WTC11 (cell line): ENCODE results near the gene DHRSX. TPM values are rescaled to one million over a fixed set of nuclear protein-coding genes. Genes with fewer than 3 reads are reported as not detected.

ENCODE experiments used
- ATAC-seq: fragments of 200-7000 bp; cut with Tn5 transposase; 2 replicates; pipeline ENCODE4 v1.10.0; 2021; ENCODE audit warnings: mild to moderate bottlenecking, moderate library complexity
- CTCF ChIA-PET: fragments of 300-600 bp; sonication (Branson Sonifier 250); formaldehyde crosslinking; loops from one replicate; lab custom pipeline; 2021; ENCODE audit warnings: antibody characterized with exemption; lab: Charles Lee
- POLR2A ChIA-PET: fragments of 350-600 bp; sonication (Branson Sonifier 250); formaldehyde crosslinking; loops from one replicate; lab custom pipeline; 2021; ENCODE audit warnings: antibody characterized with exemption; lab: Charles Lee
- DNase-seq: peaks from one replicate; pipeline ENCODE4 v3.0.0; 2021; ENCODE audit warnings: low spot score
- H3K27ac Mint-ChIP-seq: 2 replicates; pipeline ENCODE4 v1.8.0; 2021; ENCODE audit warnings: mixed read lengths
- H3K27me3 Mint-ChIP-seq: 2 replicates; pipeline ENCODE4 v1.8.0; 2021; ENCODE audit warnings: low read depth, mild to moderate bottlenecking, moderate library complexity, mixed read lengths
- H3K36me3 Mint-ChIP-seq: 2 replicates; pipeline ENCODE4 v1.8.0; 2021; ENCODE audit warnings: mixed read lengths
- H3K4me1 Mint-ChIP-seq: 2 replicates; pipeline ENCODE4 v1.8.0; 2022; ENCODE audit warnings: mixed read lengths
- H3K4me3 Mint-ChIP-seq: 2 replicates; pipeline ENCODE4 v1.8.0; 2021; ENCODE audit warnings: mild to moderate bottlenecking, moderate library complexity, mixed read lengths
- H3K9me3 Mint-ChIP-seq: 2 replicates; pipeline ENCODE4 v1.8.0; 2021; ENCODE audit warnings: mixed read lengths
- ARID4B ChIP-seq: sonication (generic); formaldehyde crosslinking; IDR thresholded peaks from 2 replicates; pipeline ENCODE4 v1.8.0; 2023; ENCODE audit warnings: missing genetic modification reagents, mild to moderate bottlenecking, borderline replicate concordance
- ATF1 ChIP-seq: sonication (generic); formaldehyde crosslinking; IDR thresholded peaks from 2 replicates; pipeline ENCODE4 v1.8.1; 2023; ENCODE audit warnings: mild to moderate bottlenecking, moderate library complexity, missing genetic modification reagents
- CREB1 ChIP-seq: sonication (generic); formaldehyde crosslinking; IDR thresholded peaks from 2 replicates; pipeline ENCODE4 v1.8.0; 2023; ENCODE audit warnings: mild to moderate bottlenecking, missing genetic modification reagents
- E2F4 ChIP-seq: sonication (generic); formaldehyde crosslinking; IDR thresholded peaks from 2 replicates; pipeline ENCODE4 v1.8.1; 2022; ENCODE audit warnings: low read depth, mild to moderate bottlenecking, moderate library complexity, missing genetic modification reagents, borderline replicate concordance
- ELF4 ChIP-seq: sonication (generic); formaldehyde crosslinking; IDR thresholded peaks from 2 replicates; pipeline ENCODE4 v1.8.1; 2022; ENCODE audit warnings: low read depth, mild to moderate bottlenecking, moderate library complexity, missing genetic modification reagents
- GRHL2 ChIP-seq: fragments of 250-450 bp; sonication (Bioruptor Pico); IDR thresholded peaks from 2 replicates; pipeline ENCODE4 v1.8.0; 2022; ENCODE audit warnings: mild to moderate bottlenecking, moderate library complexity; ENCODE audit not compliant: insufficient replicate concordance, severe bottlenecking
- HMGXB4 ChIP-seq: sonication (generic); formaldehyde crosslinking; IDR thresholded peaks from 2 replicates; pipeline ENCODE4 v1.8.1; 2023; ENCODE audit warnings: mild to moderate bottlenecking, moderate library complexity, missing genetic modification reagents
- IRF2 ChIP-seq: sonication (generic); formaldehyde crosslinking; IDR thresholded peaks from 2 replicates; pipeline ENCODE4 v1.8.0; 2022; ENCODE audit warnings: low read depth, missing genetic modification reagents, borderline replicate concordance
- MLX ChIP-seq: sonication (generic); formaldehyde crosslinking; IDR thresholded peaks from 2 replicates; pipeline ENCODE4 v1.8.1; 2023; ENCODE audit warnings: mild to moderate bottlenecking, missing genetic modification reagents, moderate library complexity
- NFATC4 ChIP-seq: fragments of 250-450 bp; sonication (Bioruptor Pico); IDR thresholded peaks from 2 replicates; pipeline ENCODE4 v1.9.0; 2021; ENCODE audit warnings: mild to moderate bottlenecking
- PREB ChIP-seq: sonication (generic); formaldehyde crosslinking; IDR thresholded peaks from 2 replicates; pipeline ENCODE4 v1.8.1; 2022; ENCODE audit warnings: mild to moderate bottlenecking, missing genetic modification reagents, moderate library complexity, borderline replicate concordance
- PRRX2 ChIP-seq: fragments of 250-450 bp; sonication (Bioruptor Pico); IDR thresholded peaks from 2 replicates; pipeline ENCODE4 v1.8.0; 2021; ENCODE audit warnings: mild to moderate bottlenecking
- SMAD4 ChIP-seq: sonication (generic); formaldehyde crosslinking; IDR thresholded peaks from 2 replicates; pipeline ENCODE4 v1.8.0; 2022; ENCODE audit warnings: mild to moderate bottlenecking, missing genetic modification reagents
- TCF7 ChIP-seq: sonication (generic); formaldehyde crosslinking; IDR thresholded peaks from 2 replicates; pipeline ENCODE4 v1.8.0; 2022; ENCODE audit warnings: mild to moderate bottlenecking, low read depth, missing genetic modification reagents, moderate library complexity
- TEAD4 ChIP-seq: sonication (generic); formaldehyde crosslinking; IDR thresholded peaks from 2 replicates; pipeline ENCODE4 v1.8.0; 2022; ENCODE audit warnings: mild to moderate bottlenecking, missing genetic modification reagents
- TP53 ChIP-seq: sonication (generic); formaldehyde crosslinking; IDR thresholded peaks from 2 replicates; pipeline ENCODE4 v1.8.1; 2023; ENCODE audit warnings: mild to moderate bottlenecking, missing genetic modification reagents
- ZMAT4 ChIP-seq: fragments of 250-450 bp; sonication (Bioruptor Pico); IDR thresholded peaks from 2 replicates; pipeline ENCODE4 v1.9.0; 2021; ENCODE audit warnings: mild to moderate bottlenecking
- ZNF232 ChIP-seq: sonication (generic); formaldehyde crosslinking; IDR thresholded peaks from 2 replicates; pipeline ENCODE4 v1.8.0; 2022; ENCODE audit warnings: mild to moderate bottlenecking, missing genetic modification reagents
- total RNA-seq: library from RNA; stranded (reverse); gene quantifications from 3 replicates; pipeline ENCODE4 v1.2.3, GENCODE V29; 2021
- TF ChIP-seq, protein P1 (sequence below): sonication (generic); formaldehyde crosslinking; IDR thresholded peaks from 2 replicates; pipeline ENCODE4 v1.8.0; 2022; ENCODE audit warnings: mild to moderate bottlenecking, missing genetic modification reagents
- TF ChIP-seq, protein P2 (sequence below): fragments of 250-450 bp; sonication (Bioruptor Pico); IDR thresholded peaks from 2 replicates; pipeline ENCODE4 v1.9.0; 2021; ENCODE audit warnings: mild to moderate bottlenecking

DHRSX gene
- total RNA-seq, 1 experiment from 2014 or later: 28.2 TPM

DNA sequence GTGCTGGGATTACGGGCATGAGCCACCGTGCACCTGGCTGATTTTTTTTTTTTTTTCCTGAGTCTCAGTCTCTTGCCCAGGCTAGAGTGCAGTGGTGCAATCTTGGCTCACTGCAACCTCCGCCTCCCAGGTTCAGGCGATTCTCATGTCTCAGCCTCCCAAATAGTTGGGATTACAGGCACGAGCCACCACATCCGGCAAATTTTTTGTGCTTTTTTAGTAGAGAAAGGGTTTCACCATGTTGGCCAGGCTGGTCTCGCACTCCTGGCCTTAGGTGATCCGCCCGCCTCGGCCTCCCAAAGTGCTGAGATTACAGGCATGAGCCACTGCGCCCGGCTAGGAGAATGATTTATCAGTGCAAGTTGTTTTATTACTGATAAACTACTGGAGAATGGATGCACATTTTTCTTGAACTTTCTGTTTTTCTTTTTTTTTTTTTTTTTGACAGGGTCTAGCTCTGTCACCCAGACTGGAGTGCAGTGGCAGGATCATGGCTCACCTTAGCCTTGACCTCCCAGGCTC, 39.7 kb upstream of the DHRSX start:
- Mint-ChIP-seq H3K4me1 (peaks cover 12% of the 10 kb centered on the region), H3K36me3 (peaks cover 9% of the 10 kb centered on the region), H3K4me3 (no peak overlapping the region), H3K9me3 (peaks cover 19% of the 10 kb centered on the region), H3K27ac (no peak overlapping the region), H3K27me3 (no peaks in the 10 kb centered on the region; the same call in 1 of the 2 replicates)
- ChIA-PET POLR2A (no interaction called here), CTCF (no interaction called here)
- no peak for ATAC-seq
- DNase-seq: no peak
- TF ChIP-seq TEAD4 (no peak), E2F4 (no peak)
- TF ChIP-seq, protein P1, sequence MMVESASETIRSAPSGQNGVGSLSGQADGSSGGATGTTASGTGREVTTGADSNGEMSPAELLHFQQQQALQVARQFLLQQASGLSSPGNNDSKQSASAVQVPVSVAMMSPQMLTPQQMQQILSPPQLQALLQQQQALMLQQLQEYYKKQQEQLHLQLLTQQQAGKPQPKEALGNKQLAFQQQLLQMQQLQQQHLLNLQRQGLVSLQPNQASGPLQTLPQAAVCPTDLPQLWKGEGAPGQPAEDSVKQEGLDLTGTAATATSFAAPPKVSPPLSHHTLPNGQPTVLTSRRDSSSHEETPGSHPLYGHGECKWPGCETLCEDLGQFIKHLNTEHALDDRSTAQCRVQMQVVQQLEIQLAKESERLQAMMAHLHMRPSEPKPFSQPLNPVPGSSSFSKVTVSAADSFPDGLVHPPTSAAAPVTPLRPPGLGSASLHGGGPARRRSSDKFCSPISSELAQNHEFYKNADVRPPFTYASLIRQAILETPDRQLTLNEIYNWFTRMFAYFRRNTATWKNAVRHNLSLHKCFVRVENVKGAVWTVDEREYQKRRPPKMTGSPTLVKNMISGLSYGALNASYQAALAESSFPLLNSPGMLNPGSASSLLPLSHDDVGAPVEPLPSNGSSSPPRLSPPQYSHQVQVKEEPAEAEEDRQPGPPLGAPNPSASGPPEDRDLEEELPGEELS (CRISPR knock-in tag): no peak

DNA sequence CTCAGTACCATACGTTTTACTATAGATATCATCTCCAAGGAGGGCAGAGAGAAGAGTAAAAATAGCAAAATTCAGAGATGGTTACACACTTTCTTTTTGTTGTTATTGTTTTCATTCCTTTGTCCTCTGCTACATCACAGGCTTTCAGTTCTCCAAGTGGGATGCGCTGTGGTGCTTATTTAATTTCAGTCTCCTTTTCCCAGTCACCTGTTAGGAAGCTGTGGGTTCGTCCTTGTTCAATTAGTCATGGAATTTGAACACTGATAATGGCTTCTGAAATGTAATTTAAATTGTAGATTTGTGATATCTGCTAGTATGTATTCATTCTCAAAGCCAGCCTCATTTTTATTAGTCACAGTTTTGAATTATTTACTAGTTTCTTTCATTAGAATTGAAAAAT, 38.8 kb upstream of the DHRSX start:
- Mint-ChIP-seq H3K4me3 (no peak overlapping the region), H3K36me3 (peaks cover 6% of the 10 kb centered on the region; the same call in 1 of the 2 replicates), H3K4me1 (peaks cover 12% of the 10 kb centered on the region), H3K27me3 (no peaks in the 10 kb centered on the region; the same call in 1 of the 2 replicates), H3K9me3 (peaks cover 13% of the 10 kb centered on the region), H3K27ac (no peak overlapping the region)
- TF ChIP-seq TCF7 (CRISPR knock-in tag) (no peak), SMAD4 (CRISPR knock-in tag) (no peak), IRF2 (CRISPR knock-in tag) (no peak), NFATC4 (CRISPR knock-in tag) (no peak), GRHL2 (CRISPR knock-in tag) (no peak), CREB1 (CRISPR knock-in tag) (no peak), TP53 (CRISPR knock-in tag) (no peak), PRRX2 (CRISPR knock-in tag) (no peak), MLX (CRISPR knock-in tag) (no peak), ZMAT4 (CRISPR knock-in tag) (no peak), ARID4B (CRISPR knock-in tag) (no peak), ZNF232 (CRISPR knock-in tag) (no peak), ATF1 (CRISPR knock-in tag) (no peak), PREB (CRISPR knock-in tag) (no peak), HMGXB4 (no peak), ELF4 (CRISPR knock-in tag) (no peak)
- TF ChIP-seq, protein P2, sequence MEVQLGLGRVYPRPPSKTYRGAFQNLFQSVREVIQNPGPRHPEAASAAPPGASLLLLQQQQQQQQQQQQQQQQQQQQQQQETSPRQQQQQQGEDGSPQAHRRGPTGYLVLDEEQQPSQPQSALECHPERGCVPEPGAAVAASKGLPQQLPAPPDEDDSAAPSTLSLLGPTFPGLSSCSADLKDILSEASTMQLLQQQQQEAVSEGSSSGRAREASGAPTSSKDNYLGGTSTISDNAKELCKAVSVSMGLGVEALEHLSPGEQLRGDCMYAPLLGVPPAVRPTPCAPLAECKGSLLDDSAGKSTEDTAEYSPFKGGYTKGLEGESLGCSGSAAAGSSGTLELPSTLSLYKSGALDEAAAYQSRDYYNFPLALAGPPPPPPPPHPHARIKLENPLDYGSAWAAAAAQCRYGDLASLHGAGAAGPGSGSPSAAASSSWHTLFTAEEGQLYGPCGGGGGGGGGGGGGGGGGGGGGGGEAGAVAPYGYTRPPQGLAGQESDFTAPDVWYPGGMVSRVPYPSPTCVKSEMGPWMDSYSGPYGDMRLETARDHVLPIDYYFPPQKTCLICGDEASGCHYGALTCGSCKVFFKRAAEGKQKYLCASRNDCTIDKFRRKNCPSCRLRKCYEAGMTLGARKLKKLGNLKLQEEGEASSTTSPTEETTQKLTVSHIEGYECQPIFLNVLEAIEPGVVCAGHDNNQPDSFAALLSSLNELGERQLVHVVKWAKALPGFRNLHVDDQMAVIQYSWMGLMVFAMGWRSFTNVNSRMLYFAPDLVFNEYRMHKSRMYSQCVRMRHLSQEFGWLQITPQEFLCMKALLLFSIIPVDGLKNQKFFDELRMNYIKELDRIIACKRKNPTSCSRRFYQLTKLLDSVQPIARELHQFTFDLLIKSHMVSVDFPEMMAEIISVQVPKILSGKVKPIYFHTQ (CRISPR knock-in tag): no peak
- no peak for DNase-seq
- no peak for ATAC-seq
- CTCF ChIA-PET: no interaction called here
- POLR2A ChIA-PET: no interaction called here
